PC-9 (cell line): Measurements from ENCODE around the gene LRP1. TPM values are rescaled to one million over a fixed set of nuclear protein-coding genes. Genes with fewer than 3 reads are reported as not detected.

Experiments
- BruUV-seq: library from RNA; stranded (reverse); fragments of 400-500 nt; replicated peaks from 2 replicates; lab custom pipeline; 2021; lab: Mats Ljungman, UMichigan
- CTCF ChIA-PET: fragments of 300-600 bp; sonication (Branson Sonifier 250); formaldehyde crosslinking; loops from one replicate; lab custom pipeline; 2022; ENCODE audit warnings: antibody characterized with exemption; lab: Charles Lee
- POLR2A ChIA-PET: fragments of 300-600 bp; sonication (Branson Sonifier 250); formaldehyde crosslinking; loops from one replicate; lab custom pipeline; 2022; ENCODE audit warnings: antibody characterized with exemption; ENCODE audit not compliant: unreplicated experiment; lab: Charles Lee
- DNase-seq, 2 experiments: peaks; one replicate each; pipeline versions ENCODE4 v3.0.0 to v3.0.0-alpha.2; 2015 to 2022; ENCODE audit warnings: mixed read lengths in 1 of 2
- H2AFZ ChIP-seq: fragments of 200-600 bp; sonication (generic); 2 replicates; pipeline ENCODE4 v1.8.1; 2017; ENCODE audit warnings: antibody characterized with exemption
- H3F3A ChIP-seq: fragments of 200-600 bp; sonication (generic); 2 replicates; pipeline ENCODE4 v1.8.1; 2017; ENCODE audit warnings: antibody characterized with exemption, mild to moderate bottlenecking, low read depth; ENCODE audit not compliant: insufficient read depth
- H3K27ac ChIP-seq: fragments of 200-600 bp; sonication (generic); 2 replicates; pipeline ENCODE4 v1.6.1; 2016; ENCODE audit warnings: mixed run types
- H3K27me3 ChIP-seq: fragments of 200-600 bp; sonication (generic); 2 replicates; pipeline ENCODE4 v1.6.1; 2016; ENCODE audit warnings: low read depth, mixed run types; ENCODE audit not compliant: insufficient read depth
- H3K36me3 ChIP-seq: fragments of 200-600 bp; sonication (generic); 2 replicates; pipeline ENCODE4 v1.6.1; 2016; ENCODE audit warnings: low read depth, mixed run types
- H3K4me1 ChIP-seq: fragments of 200-600 bp; sonication (generic); replicated peaks from 2 replicates; pipeline ENCODE4 v1.6.1; 2016; ENCODE audit warnings: mixed run types; ENCODE audit not compliant: insufficient read depth
- H3K4me2 ChIP-seq: fragments of 200-600 bp; sonication (generic); 2 replicates; pipeline ENCODE4 v1.6.1; 2017; ENCODE audit warnings: mixed run types
- H3K4me3 ChIP-seq: fragments of 200-600 bp; sonication (generic); 2 replicates; pipeline ENCODE4 v1.6.1; 2016; ENCODE audit warnings: mixed run types
- H3K79me2 ChIP-seq: fragments of 200-600 bp; sonication (generic); 2 replicates; pipeline ENCODE4 v1.6.1; 2017; ENCODE audit warnings: low read depth, mixed run types
- H3K9me2 ChIP-seq: fragments of 200-600 bp; sonication (generic); 2 replicates; pipeline ENCODE4 v1.8.1; 2017; ENCODE audit warnings: mild to moderate bottlenecking; ENCODE audit not compliant: insufficient read depth
- H3K9me3 ChIP-seq: fragments of 200-600 bp; sonication (generic); 2 replicates; pipeline ENCODE4 v1.8.1; 2016; ENCODE audit warnings: low read depth; ENCODE audit not compliant: insufficient read depth
- H4K20me1 ChIP-seq: fragments of 200-600 bp; sonication (generic); 2 replicates; pipeline ENCODE4 v1.8.1; 2017; ENCODE audit not compliant: insufficient read depth
- EZH2 ChIP-seq: fragments of 200-600 bp; sonication (generic); IDR thresholded peaks from 2 replicates; pipeline ENCODE4 v1.8.0; 2017; ENCODE audit warnings: antibody characterized with exemption, low read depth
- intact Hi-C: fragments of 100-400 bp; cut with micrococcal nuclease; formaldehyde crosslinking; loops from one replicate; pipeline ENCODE4 v1.10.0; 2022; ENCODE audit not compliant: unreplicated experiment
- total RNA-seq: library from RNA; stranded (reverse); gene quantifications from 2 replicates; pipeline ENCODE4 v1.2.3, GENCODE V29; 2021
- TF ChIP-seq, protein P1 (sequence below): fragments of 200-600 bp; sonication (generic); conservative IDR thresholded peaks from 2 replicates; pipeline ENCODE4 v1.6.1; 2017; ENCODE audit warnings: mixed run types, antibody characterized with exemption, mild to moderate bottlenecking, moderate library complexity

The LRP1 gene
- total RNA-seq, 1 experiment from 2014 or later, result 51.4 TPM

DNA sequence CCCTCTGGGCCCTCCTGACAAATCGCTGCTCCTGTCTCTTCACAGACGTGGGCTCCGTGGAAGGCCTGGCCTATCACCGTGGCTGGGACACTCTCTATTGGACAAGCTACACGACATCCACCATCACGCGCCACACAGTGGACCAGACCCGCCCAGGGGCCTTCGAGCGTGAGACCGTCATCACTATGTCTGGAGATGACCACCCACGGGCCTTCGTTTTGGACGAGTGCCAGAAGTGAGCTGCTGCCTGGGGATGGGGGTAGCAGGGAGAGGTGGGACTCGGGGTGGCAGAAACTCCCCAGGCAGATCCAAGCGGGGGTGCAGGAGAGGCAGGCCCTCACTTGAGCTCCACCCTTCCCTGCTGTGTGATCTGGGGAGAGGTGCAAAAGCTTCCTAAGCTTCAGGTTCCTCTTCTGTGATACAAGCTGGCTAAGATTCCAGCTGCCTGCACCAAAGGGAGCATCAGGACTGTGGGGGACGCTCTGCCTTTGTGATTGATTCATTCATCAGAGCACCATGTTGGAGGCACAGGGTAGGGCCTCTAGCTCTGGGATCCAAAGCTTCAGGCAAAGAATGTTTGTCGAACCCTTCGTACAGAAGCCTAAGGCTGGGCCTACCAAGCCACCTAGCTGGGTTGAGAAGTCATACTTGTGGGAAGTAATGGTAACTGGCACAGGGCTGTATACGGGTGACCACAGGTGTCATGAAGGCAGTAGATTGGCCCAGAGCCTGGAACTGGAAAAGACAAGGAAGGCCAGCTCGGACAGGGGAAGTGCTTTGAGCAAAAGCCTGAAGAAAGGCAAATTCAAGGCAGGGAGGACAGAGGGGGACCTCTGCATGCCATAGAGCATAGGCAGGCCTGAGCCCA, 59.2 kb downstream of the LRP1 start:
- Histone ChIP-seq H3K79me2 (no peaks in the 10 kb centered on the region), H3K36me3 (no peaks in the 10 kb centered on the region), H3K27ac (no peak overlapping the region), H3K9me2 (no peaks in the 10 kb centered on the region), H3F3A (no peaks in the 10 kb centered on the region), H3K9me3 (no peaks in the 10 kb centered on the region), H3K27me3 (no peaks in the 10 kb centered on the region), H3K4me3 (no peak overlapping the region), H3K4me2 (no peak overlapping the region), H4K20me1 (no peaks in the 10 kb centered on the region), H2AFZ (no peak overlapping the region), H3K4me1 (no peaks in the 10 kb centered on the region)
- ChIA-PET CTCF (interaction anchor here (0.6 kb wide), 1 partner anchor 15 kb away, joined by 3 read pairs; no protein-coding TSS in a partner anchor), POLR2A (interaction anchor here (0.6 kb wide), 1 partner anchor 59 kb away, joined by 3 read pairs; no protein-coding TSS in a partner anchor)
- BruUV-seq, result no TSS peak
- DNase-seq, result no peak
- no peak for TF ChIP-seq EZH2
- TF ChIP-seq, protein P1, sequence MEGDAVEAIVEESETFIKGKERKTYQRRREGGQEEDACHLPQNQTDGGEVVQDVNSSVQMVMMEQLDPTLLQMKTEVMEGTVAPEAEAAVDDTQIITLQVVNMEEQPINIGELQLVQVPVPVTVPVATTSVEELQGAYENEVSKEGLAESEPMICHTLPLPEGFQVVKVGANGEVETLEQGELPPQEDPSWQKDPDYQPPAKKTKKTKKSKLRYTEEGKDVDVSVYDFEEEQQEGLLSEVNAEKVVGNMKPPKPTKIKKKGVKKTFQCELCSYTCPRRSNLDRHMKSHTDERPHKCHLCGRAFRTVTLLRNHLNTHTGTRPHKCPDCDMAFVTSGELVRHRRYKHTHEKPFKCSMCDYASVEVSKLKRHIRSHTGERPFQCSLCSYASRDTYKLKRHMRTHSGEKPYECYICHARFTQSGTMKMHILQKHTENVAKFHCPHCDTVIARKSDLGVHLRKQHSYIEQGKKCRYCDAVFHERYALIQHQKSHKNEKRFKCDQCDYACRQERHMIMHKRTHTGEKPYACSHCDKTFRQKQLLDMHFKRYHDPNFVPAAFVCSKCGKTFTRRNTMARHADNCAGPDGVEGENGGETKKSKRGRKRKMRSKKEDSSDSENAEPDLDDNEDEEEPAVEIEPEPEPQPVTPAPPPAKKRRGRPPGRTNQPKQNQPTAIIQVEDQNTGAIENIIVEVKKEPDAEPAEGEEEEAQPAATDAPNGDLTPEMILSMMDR, result no peak
- intact Hi-C loops, result loop anchor here (10.0 kb wide), 1 partner anchor 353 kb away; no protein-coding TSS in a partner anchor

DNA sequence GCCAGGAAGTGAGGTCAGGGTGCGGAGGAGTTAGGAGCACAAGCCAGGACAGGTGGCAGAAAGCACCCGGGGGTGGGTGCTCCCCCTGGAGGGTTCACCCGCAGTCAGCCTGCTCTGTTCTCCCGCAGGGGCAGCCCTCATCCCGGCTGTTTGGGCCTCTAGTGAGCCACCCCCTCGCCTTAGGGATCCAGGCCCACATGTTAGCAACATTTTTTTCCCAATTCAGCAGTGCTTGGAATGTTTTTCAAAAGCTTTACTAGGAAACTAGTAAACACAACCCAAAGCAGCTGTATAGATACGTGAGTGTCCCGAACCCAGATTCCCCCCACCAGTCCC, 59.8 kb downstream of the LRP1 start:
- H3K79me2 ChIP-seq, result no peaks in the 10 kb centered on the region
- H4K20me1 ChIP-seq, result no peaks in the 10 kb centered on the region
- POLR2A ChIA-PET, result no interaction called here
- no peaks in the 10 kb centered on the region for H3K4me1 ChIP-seq
- H3K4me3 ChIP-seq, result no peak overlapping the region
- H2AFZ ChIP-seq, result no peak overlapping the region
- DNase-seq, result no peak
- H3K27me3 ChIP-seq, result no peaks in the 10 kb centered on the region
- no TSS peak for BruUV-seq
- intact Hi-C loops, result loop anchor here (10.0 kb wide), 1 partner anchor 353 kb away; no protein-coding TSS in a partner anchor
- CTCF ChIA-PET, result no interaction called here
- no peak overlapping the region for H3K27ac ChIP-seq
- H3K36me3 ChIP-seq, result no peaks in the 10 kb centered on the region
- H3F3A ChIP-seq, result no peaks in the 10 kb centered on the region
- H3K4me2 ChIP-seq, result no peak overlapping the region
- no peaks in the 10 kb centered on the region for H3K9me2 ChIP-seq
- TF ChIP-seq, protein P1, result no peak
- TF ChIP-seq EZH2, result no peak
- no peaks in the 10 kb centered on the region for H3K9me3 ChIP-seq

DNA sequence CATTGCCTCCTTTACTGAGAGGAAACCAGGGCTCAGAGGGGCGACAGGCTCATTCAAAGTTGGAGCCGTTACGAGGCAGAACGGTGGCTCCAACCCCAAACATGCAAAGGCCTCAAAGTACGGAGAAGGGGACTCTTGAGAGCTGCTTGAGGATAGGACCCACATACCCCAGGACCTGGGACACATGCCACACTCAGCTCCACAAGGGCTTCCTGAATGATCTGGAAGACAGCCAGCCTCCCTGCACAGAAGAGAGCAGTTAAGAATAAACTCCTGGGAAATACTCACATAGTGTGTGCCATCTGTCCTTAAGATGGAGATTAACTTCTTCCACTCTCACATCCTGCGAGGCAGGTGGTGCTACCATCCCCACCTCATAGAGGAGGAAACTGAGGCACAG, 61.8 kb downstream of the LRP1 start:
- no TSS peak for BruUV-seq
- no peaks in the 10 kb centered on the region for H3K4me1 ChIP-seq
- no peaks in the 10 kb centered on the region for H3K36me3 ChIP-seq
- TF ChIP-seq, protein P1, result no peak
- no peak for TF ChIP-seq EZH2
- H3K9me3 ChIP-seq, result no peaks in the 10 kb centered on the region
- no peaks in the 10 kb centered on the region for H3K9me2 ChIP-seq
- no peak for DNase-seq
- ChIA-PET CTCF (no interaction called here), POLR2A (no interaction called here)
- no peaks in the 10 kb centered on the region for H4K20me1 ChIP-seq
- no peaks in the 10 kb centered on the region for H3K79me2 ChIP-seq
- H3K4me3 ChIP-seq, result no peak overlapping the region
- H2AFZ ChIP-seq, result no peak overlapping the region
- H3K27ac ChIP-seq, result no peak overlapping the region
- no peak overlapping the region for H3K4me2 ChIP-seq
- intact Hi-C loops, result no loop called here
- H3K27me3 ChIP-seq, result no peaks in the 10 kb centered on the region
- no peaks in the 10 kb centered on the region for H3F3A ChIP-seq
